CD4-positive, alpha-beta T cell treated with Interleukin-6 for 4 hours (primary cell): ENCODE data around the gene COL4A6.
"Not testable (repeated sequence)": the region's sequence is repeated elsewhere in the genome, so short reads cannot be mapped to it uniquely, and the experiment has no call there.

Experiments used
- DNase-seq: peaks from one replicate; pipeline ENCODE4 v3.0.0-alpha.2; 2020; ENCODE audit warnings: mixed read lengths

The COL4A6 gene

DNA sequence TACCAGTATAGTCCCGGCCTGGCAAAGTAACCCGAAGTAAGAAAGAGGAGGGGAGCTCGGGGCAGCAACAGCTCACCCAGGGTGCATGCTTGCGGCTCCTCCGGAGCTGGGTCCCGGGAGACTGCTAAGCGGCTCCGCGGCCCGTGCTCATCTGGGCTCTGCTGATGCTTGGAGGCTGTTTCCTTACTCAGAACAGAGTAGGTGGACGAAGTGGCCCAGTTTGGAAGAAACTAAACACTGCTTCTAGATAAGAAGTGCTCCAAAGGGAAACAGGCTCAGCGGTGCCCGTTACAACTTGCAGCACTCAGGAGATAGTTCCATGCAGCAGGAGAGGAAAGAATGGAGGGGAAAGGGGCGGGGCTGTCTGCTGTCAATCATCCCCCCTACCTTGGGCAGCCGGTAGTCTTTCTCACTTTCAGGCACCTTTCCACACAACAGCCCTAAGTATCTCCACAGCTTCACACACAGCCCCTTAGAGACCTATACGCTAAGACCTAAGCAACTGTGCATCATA lies at the start of gene COL4A6:
TSS of gene COL4A6 (minus strand) at position 313 of the 514 bp plus-strand sequence. CDS start at position 87, 226 bp downstream.
- DNase-seq, result no peak

DNA sequence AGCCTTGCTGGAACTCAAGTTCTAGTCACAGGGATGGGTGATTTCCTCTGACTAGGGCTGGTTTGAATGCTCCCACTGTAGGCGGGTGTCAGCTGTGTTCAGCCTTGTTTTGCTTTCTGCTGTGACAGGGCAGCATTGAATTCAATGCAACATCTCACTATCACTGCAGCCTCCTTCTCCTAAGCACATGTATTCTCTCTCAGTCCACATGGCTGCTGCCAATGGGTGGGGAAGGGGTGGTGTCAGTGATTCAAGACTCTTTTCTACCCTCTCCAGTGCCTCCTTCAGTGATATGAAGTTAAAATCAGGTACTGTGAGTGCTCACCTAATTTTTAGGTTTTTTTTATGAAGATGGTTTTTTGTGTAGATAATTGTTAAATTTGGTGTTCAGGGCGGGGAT lies 47.7 kb upstream of the COL4A6 start:
- DNase-seq, result no peak

DNA sequence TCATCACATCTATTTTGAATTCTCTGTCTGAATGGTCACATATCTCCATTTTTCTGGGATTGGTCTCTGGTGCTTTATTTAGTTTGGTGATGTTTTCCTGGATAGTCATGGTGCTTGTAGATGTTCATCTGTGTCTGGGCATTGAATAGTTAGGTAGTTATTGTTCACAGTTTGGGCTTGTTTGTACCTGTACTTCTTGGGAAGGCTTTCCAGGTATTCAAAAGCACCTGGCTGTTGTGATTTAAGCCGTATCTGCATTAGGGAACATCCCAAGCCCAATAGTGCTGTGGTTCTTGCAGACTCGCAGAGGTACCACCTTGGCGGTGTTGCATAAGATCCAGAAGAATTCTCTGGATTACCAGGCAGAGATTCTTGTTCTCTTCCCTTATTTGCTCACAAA lies 46.0 kb upstream of the COL4A6 start:
- no peak for DNase-seq

DNA sequence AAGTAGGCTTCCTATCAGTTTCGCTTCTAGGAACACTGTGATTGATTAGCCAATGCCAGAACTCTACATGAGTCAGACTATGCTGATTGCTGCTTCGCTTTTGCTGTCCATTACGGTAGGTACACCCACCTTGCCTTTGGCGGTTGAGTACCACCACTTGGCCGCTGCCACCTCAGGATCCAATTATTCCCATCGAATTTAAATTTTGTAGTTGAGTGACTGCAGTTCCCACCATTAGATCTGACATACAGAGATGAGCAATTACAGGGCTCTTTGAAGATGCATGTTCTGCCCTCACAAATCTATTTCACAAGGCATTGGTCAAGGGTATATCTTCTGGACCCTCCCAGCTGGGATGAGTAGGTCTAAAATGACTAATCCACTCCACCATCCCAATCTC lies 43.3 kb upstream of the COL4A6 start:
- not testable (repeated sequence) for DNase-seq

DNA sequence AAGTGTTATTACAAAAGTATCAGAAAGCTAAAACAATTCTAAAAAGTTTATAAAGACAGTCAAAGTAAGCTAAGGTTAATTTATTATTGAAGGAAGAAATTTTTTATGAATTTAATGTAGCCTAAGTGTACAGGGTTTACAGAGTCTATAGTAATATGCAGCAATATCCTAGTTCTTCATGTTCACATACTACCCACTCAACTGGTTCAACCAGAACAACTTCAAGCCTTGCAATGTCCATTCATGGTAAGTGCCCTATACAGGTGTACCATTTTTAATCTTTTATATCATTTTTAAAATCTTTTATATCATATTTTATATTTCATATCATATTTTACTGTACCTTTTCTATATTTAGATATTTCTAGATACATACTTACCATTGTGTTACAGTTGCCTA lies 35.8 kb upstream of the COL4A6 start:
- DNase-seq, result no peak

DNA sequence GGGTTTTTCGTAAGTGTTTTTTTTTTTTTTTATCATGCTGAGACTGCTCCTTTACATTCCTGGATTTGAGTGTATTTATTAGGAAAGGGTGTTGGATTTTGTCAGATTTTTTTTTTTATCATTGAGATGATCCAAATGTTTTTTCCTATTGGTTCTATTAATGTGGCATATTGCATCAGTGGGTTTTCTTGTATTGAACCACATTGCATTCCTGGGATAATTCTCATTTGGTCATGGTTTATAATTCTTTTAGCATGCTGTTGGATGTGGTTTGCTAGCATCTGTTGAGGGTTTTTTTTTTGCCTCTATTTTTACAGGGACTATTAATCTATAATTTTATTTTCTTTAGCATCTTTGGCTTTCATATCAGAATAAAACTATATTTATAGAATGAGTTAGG lies 30.3 kb upstream of the COL4A6 start:
- DNase-seq, result no peak

DNA sequence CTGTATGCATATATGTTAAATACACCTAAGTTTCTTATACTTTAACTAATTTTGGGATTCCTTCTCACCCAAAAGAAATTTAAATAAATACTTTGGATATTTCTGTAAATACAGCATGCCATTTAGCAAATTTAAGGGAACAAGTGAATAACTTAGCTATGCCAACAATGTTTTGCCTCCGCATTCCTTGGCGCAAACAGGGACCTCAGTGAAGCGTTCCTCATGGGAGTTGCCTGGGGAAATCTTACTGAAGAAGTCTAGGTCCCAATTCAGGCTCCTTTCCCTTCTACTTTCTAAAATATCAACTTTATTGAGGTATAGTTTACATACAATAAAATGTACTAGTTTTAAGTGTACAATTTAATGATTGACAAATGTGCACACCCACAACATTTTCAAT lies 26.4 kb upstream of the COL4A6 start:
- no peak for DNase-seq

DNA sequence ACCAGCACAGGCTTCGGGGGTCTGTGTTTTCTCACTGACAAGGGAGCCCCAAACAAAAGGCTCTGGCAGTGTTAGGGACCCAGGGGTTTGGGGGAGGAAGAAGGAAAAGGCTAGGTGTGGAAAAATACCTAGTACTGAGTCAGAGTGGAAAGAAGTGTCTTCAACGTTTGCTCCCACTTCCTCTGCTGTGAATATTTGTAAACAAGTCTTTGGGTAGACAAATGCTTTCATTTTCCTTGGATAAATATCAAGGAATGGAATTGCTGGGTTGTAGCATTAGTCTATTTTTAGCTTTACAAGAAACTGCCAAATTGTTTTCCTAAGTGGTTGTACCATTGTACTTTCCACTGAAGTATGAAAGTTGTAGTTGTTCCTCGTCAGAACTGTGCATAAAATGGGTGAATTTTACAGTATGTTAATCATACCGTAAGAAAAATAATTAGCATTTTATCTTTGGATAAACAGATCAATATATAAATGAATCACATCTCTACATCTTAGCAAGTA lies 18.8 kb upstream of the COL4A6 start:
- no peak for DNase-seq

DNA sequence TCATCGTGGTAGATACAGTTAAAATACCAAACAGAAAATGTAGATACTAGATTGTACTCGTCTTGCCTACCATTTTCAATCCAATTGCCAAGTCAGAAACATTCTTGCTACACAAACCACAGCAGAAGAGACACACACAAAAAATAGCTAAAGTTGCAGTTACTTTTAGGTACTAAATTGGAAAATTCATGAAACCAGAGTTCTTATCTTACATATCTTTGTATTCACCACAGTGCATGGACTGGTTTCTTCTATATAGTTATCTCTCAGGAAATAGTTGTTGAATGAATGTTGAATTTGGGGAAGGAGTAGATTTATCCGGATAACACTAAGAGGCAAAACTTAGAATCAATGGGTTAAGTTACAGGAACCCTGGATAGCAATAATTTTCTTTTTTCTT lies 15.6 kb upstream of the COL4A6 start:
- no peak for DNase-seq

DNA sequence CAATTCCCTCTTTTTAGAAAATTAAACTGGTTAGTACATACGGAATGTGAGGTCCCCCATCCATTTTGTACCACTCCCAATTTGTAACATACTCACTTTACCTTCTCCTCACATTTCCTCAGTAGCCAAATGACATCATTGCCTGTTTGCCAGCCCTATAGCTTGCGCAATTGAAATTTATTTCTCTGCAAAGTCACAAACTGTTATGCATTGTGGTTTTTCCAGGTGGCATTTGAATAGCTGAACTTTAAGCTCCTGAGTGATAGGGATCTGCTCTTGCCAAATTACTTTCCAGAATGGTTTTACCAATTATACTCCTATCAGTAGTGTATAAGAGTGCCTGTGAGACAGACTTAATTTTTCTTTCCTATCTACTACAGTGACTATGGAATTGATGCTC lies 9.1 kb upstream of the COL4A6 start:
- DNase-seq, result no peak

DNA sequence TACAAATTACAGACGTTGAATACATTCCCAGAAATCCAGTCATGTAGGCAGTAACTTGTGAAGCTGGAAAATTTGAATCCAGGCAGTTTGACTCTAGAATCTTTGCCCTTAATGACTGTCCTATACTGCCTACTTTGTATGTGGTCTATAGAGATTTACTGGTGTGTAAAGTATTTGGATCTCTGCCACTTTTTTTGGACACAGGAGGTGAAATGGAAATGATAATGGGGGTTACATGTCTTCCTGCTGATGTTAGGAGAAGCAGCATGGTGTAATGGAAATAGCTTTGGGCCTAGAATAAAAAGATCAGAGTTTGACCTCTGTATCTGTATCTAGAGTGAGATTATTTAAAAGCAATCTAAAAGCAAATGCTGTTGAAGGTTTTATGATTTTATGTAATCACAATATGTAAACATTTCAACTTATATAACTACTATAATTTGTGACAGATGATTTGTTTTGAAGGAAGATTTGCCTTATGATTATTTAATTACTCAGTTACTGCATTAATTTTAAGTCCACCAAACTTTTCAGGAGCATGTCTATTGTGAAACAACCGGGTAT lies 4.8 kb upstream of the COL4A6 start:
- DNase-seq, result no peak

DNA sequence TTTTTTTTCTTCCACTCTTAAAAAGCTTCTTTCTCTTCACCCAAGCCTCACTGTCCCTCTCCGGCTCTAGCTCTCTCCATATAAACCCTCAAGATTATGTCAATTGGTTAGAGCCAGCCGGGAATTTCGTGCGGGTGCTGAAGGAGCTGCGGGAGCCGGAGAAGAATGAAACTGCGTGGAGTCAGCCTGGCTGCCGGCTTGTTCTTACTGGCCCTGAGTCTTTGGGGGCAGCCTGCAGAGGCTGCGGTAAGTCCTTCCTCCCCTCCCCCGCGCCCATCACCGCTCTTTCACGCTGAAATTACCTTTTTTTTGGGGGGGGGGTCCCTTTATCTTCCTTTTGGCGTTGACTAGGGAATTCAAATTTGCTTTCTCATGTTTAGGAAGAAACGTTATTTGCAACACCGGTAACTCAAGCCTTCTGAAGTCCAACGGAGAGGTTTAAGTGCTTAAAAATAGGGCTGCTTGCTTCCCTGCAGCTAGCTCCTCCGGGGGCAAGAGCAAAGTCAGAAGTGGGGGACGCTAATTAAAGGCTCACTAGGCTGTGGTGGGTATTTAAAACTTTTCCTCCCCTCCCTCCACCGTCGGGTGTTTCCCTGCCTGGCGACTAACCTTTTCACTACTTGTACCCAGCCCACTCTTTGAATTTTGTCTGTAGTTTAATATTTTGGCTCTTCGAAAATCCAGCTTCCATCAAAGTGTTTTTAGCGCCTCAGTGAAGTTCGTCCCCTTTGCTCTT lies 1.9 kb upstream of the COL4A6 start:
- DNase-seq, result no peak

DNA sequence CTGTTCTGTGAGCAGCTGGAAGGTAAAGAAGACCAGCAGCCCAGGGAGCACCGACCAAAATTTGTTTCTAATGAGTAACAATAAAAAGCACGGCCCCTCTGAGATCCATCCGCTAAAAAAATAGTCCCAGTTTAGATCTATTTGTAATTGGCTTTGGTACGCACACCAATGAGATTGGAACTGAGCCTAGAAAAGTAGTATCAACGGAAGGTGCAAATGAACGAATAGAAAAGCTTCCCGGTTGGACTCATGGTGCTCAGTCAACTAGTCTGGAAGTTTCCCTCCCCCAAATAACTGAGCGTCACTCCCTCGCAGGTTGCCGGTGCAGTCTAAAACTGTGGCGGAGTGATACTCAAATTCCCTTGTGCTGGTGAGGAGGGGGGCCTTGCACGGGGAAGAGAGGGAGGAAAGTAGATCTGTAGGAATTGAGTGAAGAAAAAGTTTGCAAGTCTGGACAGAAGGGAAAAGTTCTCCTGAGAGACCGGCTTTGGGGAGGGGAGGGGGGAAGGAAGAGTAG lies 1.3 kb upstream of the COL4A6 start, which contains the start of gene COL4A5:
TSS of gene COL4A5 (plus strand) at position 413 of the 517 bp plus-strand sequence. CDS start 288 bp downstream, outside the sequence.
- no peak for DNase-seq

DNA sequence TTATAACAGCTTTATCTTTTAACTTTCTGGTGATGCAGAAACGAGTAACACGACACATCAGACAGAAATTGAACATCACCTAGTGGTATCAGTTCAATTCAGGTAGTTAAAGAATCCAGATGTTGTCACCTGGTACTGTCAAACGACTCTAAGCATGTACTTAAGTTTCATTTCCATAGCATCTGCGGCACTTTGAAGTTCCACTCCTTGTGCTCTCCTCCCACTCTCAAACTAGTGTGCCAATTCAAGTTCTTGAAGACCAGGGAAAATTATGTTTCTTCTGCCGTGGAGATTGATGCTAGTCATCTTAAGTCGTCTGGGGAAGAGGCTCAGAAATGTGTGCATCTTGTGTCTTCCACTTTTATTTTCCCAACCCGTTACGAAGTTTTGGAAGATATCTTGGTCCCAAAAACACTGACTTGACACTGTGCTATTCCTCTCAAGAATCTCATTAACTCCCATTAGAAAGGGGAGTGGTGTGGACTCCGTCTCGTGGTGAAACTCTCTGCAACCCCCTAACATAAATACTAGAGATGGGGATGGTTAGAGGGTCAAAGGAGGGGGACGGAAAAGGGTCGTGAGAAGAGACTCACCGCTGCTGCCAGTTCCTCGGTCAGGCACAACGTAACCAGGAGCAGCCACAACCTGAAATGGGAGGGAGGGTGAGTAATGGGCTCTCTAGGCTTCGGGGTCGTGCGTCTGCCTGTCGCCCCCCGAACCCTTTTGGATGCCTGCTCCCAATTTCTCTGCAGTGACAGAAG lies 693 bp downstream of the COL4A6 start:
- no peak for DNase-seq

DNA sequence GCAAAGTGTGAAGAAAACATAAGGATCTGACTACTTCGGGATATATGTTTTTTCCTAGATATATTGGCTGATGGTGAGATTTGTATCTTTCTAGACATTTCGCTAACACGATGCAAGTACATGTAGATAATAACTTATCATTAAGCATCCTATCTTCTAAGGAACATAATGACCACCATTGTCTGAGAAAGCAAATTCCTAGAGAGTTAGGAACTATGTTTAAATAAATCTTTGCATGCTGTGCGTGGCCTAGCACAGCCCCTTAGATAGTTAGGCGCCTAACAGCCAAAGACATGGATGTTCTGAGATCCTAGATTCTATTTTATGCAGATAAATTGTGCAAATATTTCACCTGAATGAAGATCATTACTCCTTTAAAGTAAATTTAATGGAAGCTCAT lies 3.0 kb downstream of the COL4A6 start:
- no peak for DNase-seq

DNA sequence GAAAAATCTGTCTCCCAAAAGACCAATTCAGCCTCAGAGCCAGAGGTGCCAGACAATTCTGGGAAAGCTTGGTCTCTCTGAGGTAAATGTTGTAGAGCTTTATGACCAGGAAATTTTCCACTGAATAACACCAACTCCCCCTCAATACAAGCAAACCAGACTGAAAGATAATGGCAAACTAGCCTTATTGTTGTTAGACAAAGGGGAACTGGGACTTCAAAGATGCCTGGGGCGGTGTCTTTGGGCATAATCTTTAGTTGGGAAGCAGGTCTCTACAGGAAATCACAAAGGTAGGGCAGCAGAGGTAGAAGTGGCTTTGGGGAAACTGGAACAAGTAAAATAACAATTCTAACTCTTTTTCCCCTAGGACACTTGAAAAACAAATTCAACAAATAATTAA lies 12.0 kb downstream of the COL4A6 start:
- DNase-seq, result no peak

DNA sequence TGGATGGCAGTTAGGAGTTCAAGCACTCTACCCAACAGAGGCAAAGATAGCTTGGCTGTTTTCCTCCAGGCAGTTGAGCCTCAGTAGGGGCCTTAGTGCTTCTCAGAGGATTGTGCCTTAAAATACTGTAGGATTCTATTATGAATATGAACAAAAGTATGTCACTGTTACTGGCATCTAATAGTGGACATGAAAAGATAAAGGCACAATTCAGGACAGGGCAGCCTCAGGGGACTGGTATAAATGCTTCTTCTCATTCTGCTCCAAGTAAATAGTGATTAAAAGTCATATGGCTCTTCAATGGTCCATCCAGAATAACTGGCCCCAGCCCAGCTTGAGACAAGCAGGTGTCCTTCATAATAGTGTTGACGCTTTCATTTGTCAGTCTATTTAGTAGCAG lies 17.7 kb downstream of the COL4A6 start:
- no peak for DNase-seq

DNA sequence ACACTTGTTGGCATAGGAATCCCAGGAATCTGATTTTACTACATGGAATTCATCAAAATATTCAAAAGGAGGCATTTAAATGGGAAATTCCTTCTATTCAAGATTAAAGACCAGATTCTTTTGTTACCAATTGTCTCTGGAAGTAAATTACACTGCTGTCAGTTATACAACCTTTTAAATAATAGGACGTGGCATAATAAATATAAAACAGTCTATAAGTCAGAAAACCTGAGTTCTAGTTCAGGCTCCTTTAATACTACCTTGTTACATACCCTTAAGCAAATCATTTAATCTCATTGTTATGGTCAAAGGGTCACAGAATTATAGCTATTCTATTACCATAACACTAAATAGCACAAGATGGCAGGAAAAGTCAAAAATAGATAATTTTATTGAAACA lies 18.8 kb downstream of the COL4A6 start:
- DNase-seq, result no peak

DNA sequence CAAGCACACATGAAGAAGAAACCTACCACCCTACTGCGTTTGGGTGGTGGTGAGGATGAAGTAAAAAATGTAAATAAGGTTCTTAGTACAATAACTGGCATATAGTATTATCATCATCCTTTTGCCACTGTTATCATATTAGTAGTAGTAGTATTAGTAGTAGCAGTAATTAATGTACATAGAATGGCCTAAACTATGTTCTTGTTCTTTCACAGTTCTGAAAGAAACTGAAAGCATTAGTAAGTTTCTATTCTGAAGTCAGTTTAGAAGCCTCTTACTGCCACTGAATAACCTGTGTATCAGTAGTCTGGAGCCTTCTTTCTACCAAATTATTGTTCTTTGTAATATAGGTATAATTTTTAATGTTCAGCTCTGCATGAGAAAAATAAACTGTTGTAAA lies 21.0 kb downstream of the COL4A6 start:
- no peak for DNase-seq

DNA sequence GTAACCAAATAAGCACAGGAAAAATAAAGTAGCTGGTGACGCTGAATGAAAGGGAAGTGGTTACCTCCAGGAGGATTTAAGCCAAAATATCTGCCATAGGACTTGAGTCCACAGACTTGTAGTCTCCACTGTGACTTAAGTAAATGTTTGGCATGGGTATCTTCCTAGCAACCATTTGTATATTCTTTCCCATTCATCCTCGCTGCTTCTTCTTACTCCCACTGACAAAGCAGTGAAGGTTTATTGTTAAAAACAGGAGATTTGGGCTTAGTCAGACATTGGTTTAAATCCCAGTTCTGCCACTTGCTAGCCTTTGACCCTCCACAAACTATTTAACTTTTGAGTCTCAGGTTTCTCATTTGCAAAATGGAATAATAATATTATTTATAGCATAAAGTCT lies 22.3 kb downstream of the COL4A6 start:
- no peak for DNase-seq

DNA sequence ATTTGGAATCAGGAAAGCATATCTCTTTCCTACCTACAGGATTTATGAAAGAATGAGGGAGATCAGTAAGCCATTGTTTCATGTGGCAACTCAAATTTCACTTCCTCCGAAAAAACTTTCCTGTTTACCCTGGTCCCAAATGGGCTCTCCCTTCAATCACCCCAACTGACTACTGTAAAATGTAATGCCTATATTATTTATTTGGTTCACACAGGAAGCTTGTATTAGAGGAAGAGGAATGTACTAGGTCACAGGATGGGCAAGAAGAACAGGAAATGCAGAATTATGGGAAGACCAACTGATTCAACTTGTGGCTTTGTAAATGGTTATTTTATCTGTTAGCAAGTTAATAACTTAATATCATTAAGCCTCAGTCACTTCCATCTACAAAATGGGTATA lies 23.1 kb downstream of the COL4A6 start:
- DNase-seq, result no peak

DNA sequence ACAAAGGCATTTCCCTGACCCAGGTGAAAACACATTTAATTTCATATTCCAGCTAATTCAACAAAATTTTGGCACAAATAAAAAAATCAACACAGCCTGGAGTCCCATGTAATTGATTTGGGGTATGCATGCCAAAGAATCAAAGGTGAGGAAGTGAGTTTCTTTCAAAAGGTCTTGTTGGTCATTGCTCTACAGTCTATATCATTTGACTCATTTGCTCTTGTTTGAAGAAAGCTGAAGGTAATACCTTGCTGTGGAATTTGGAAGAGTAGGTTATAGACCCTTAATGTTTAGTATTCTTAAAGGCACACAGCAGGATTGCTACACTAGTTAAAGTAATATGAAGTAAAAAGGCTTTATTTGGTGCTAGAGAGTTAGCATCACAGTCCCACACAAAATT lies 25.4 kb downstream of the COL4A6 start:
- no peak for DNase-seq

DNA sequence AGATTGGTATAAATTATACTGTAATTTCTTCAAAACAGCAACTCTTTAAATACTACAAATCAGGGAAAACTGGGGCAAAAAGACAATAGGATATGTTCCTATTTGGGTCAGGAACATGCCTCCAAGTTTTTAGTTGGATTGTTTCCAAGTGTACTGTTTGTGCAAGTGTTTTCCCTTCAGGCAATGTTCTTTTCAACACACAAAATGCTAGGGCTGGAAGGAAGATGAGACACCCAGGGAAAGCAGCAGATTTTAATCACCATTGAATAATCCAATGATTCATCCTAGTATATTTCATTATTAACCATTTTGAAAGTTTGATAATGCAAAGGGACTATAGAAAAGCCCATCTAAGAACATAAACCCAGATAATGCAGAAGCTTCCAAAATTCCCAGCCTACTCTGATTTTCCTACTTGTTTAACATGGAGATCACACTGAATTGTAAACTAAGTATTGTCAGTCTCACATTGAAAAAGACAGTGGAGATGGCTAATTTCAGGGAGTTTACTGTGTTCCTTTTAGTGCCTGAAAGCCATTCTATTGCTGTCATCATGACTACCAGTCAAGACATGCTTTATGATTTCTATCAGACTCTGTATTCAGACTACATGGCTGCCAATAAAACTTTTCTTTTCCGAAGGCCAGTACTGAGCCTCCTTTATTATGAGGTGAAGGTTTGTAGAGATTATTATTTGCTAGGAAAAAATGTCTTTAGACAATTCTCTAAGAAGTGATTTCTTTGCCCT lies 38.6 kb downstream of the COL4A6 start:
- DNase-seq, result no peak
